H1 (cell line): ENCODE results near the gene ADGRD2. TPM values are rescaled to one million over a fixed set of nuclear protein-coding genes. Genes with fewer than 3 reads are reported as not detected.

Source experiments
- EGR1 ChIP-seq: IDR thresholded peaks from 2 replicates; pipeline ENCODE4 v1.6.1; 2011; ENCODE audit warnings: low read depth, low read length, borderline replicate concordance
- EP300 ChIP-seq, 2 experiments: IDR thresholded peaks; 1 replicate in 1 of 2; 2 replicates in 1 of 2; pipeline ENCODE4 v1.6.1; 2011 to 2012; ENCODE audit warnings: low read depth in 2 of 2, low read length in 2 of 2, mild to moderate bottlenecking in 2 of 2, borderline replicate concordance in 1 of 2, inconsistent platforms in 1 of 2, moderate library complexity in 1 of 2
- HDAC6 ChIP-seq: IDR thresholded peaks from one replicate; pipeline ENCODE4 v1.7.1; 2012; ENCODE audit warnings: low read depth, mild to moderate bottlenecking, inconsistent platforms, low read length, moderate library complexity
- JUND ChIP-seq: IDR thresholded peaks from 2 replicates; pipeline ENCODE4 v1.6.1; 2011; ENCODE audit warnings: mild to moderate bottlenecking, improper control_type of control experiment, low read length
- POLR2AphosphoS5 ChIP-seq: IDR thresholded peaks from 2 replicates; pipeline ENCODE4 v1.6.1; 2011; ENCODE audit warnings: low read depth, low read length
- POU5F1 ChIP-seq: IDR thresholded peaks from 2 replicates; pipeline ENCODE4 v1.6.1; 2011; ENCODE audit warnings: low read depth, mild to moderate bottlenecking, low read length, moderate library complexity
- SIN3A ChIP-seq, 2 experiments: IDR thresholded peaks in 1 of 2; conservative IDR thresholded peaks in 1 of 2; 2 replicates each; pipeline ENCODE4 v1.6.1; 2011 to 2012; ENCODE audit warnings: low read length in 2 of 2, improper control_type of control experiment in 1 of 2, low read depth in 1 of 2, mild to moderate bottlenecking in 1 of 2
- SRF ChIP-seq: IDR thresholded peaks from 2 replicates; pipeline ENCODE4 v1.6.1; 2011; ENCODE audit warnings: mild to moderate bottlenecking, low read depth, low read length, moderate library complexity
- polyA plus RNA-seq, 7 experiments: library from polyadenylated mRNA; depleted of rRNA in 3 of 7; stranded (reverse) in 5 of 7; unstranded in 2 of 7; fragments of >200 nt in 5 of 7; fragments of 200-250 nt in 2 of 7; gene quantifications; 1 replicate in 5 of 7; 2 replicates in 1 of 7; 4 replicates in 1 of 7; pipeline versions ENCODE4 v1.2.1 to v1.2.3, GENCODE V29; 2011 to 2013; ENCODE audit warnings: missing spikeins in 2 of 7, mixed read lengths in 2 of 7
- total RNA-seq: library from RNA; stranded (reverse); fragmentation: NEBNext Ultra II Directional; extraction: Animal tissue kit (Norgen Biotek cat#: 25700); gene quantifications from 2 replicates; pipeline ENCODE4 v1.2.1, GENCODE V29; 2021
- TF ChIP-seq, protein P1 (sequence below): IDR thresholded peaks from 2 replicates; pipeline ENCODE4 v1.6.1; 2012; ENCODE audit warnings: low read length, inconsistent platforms

ADGRD2 gene
- total and polyA plus RNA-seq, 2 of the 8 experiments (the other 6 are each of a cell fraction or from before 2014, with no cell fraction given), result 0.41 to 1.4 TPM

DNA sequence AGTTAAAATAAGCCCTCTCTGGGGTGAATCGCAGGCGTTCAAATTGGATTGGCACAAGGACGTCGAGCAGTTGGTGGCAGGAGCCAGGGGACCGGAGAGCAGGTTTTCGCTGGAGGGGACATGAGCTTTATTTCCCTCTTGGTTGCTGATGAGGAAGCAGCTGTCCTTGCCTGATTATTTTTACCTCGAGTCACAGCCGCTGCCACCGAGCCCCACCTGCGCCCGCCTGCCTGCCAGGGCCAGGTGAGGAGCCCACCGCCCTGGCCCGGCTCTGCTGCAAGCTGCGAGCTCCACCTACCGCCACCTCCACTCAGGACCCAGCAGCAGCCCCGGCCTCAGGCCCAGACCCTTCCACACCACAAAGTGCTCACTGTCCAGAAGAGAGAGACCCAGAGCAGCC lies 9.0 kb upstream of the ADGRD2 start (continued):
- TF ChIP-seq POU5F1 (no peak), SIN3A (conservative IDR thresholded peaks at IDR 0.05 in 1 of 2, IDR thresholded peaks at IDR 0.05 in 1 of 2; ENCODE audit: low read depth in 1 of 2, low read length in 2 of 2) (no peak), JUND (no peak), HDAC6 (no peak), SRF (no peak), POLR2AphosphoS5 (no peak), EGR1 (no peak), EP300 (IDR thresholded peaks at IDR 0.05; ENCODE audit: borderline replicate concordance in 1 of 2, low read depth in 2 of 2, low read length in 2 of 2) (no peak)
- TF ChIP-seq, protein P1, sequence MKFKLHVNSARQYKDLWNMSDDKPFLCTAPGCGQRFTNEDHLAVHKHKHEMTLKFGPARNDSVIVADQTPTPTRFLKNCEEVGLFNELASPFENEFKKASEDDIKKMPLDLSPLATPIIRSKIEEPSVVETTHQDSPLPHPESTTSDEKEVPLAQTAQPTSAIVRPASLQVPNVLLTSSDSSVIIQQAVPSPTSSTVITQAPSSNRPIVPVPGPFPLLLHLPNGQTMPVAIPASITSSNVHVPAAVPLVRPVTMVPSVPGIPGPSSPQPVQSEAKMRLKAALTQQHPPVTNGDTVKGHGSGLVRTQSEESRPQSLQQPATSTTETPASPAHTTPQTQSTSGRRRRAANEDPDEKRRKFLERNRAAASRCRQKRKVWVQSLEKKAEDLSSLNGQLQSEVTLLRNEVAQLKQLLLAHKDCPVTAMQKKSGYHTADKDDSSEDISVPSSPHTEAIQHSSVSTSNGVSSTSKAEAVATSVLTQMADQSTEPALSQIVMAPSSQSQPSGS, result no peak
